Thyroid gland (tissue), 4 donors: ENCODE results near the gene SMARCA4. TPM values are rescaled to one million over a fixed set of nuclear protein-coding genes. Genes with fewer than 3 reads are reported as not detected.
A peak's percentile ranks its signal among the peaks of the same experiment; 100 is the strongest.

Experiments
- DNase-seq, 2 donors: peaks; one replicate each; pipeline ENCODE4 v3.0.0-alpha.2; 2019
- H3K27ac ChIP-seq, 3 donors: fragments of 200-600 bp; sonication (generic); 1 replicate in 2 of 3; 2 replicates in 1 of 3; pipeline ENCODE4 v1.5.1; 2016 to 2019; ENCODE audit warnings: mild to moderate bottlenecking in 1 of 3, moderate library complexity in 1 of 3
- H3K27me3 ChIP-seq: fragments of 200-600 bp; sonication (generic); one replicate; pipeline ENCODE4 v1.5.1; 2019
- H3K36me3 ChIP-seq, 2 donors: fragments of 200-600 bp; sonication (generic); one replicate each; pipeline ENCODE4 v1.5.1; 2016 to 2019
- H3K4me1 ChIP-seq, 2 donors: fragments of 200-600 bp; sonication (generic); one replicate each; pipeline ENCODE4 v1.5.1; 2017 to 2019
- H3K4me3 ChIP-seq, 3 donors: fragments of 200-600 bp; sonication (generic); replicated peaks in 1 of 3; 1 replicate in 2 of 3; 2 replicates in 1 of 3; pipeline ENCODE4 v1.5.1; 2016; ENCODE audit warnings: mild to moderate bottlenecking in 1 of 3
- H3K9me3 ChIP-seq: fragments of 200-600 bp; sonication (generic); one replicate; pipeline ENCODE4 v1.5.1; 2017
- POLR2A ChIP-seq, 2 donors: fragments of 450-650 bp; IDR thresholded peaks; one replicate each; pipeline ENCODE4 v1.6.1; 2017; ENCODE audit warnings: antibody characterized with exemption in 2 of 2, mild to moderate bottlenecking in 2 of 2, moderate library complexity in 1 of 2
- WGBS, 2 donors: methylation state at CpG; one replicate each; pipeline ENCODE4 v1.1.5; 2017; 5-methylcytosine and 5-hydroxymethylcytosine counted together
- intact Hi-C: fragments of 100-400 bp; cut with DNase I; formaldehyde crosslinking; loops from one replicate; pipeline ENCODE4 v1.15.1; 2023
- total RNA-seq, 4 donors: library from RNA; depleted of rRNA; stranded (reverse); fragments of >200 nt; gene quantifications; one replicate each; pipeline ENCODE4 v1.2.3, GENCODE V29; 2016
- TF ChIP-seq, protein P1 (sequence below), 6 experiments: fragments of 200-600 bp in 3 of 6; fragments of 450-650 bp in 3 of 6; sonication (generic) in 3 of 6; IDR thresholded peaks; one replicate each; pipeline ENCODE4 v1.5.1; 2016 to 2019; ENCODE audit warnings: antibody characterized with exemption in 6 of 6, mild to moderate bottlenecking in 2 of 6, inconsistent platforms in 1 of 6, moderate library complexity in 1 of 6

SMARCA4 gene
- total RNA-seq, 4 donors from 2014 or later = 49.4 to 108 (median 89.0) TPM

GRCh38 chr19:11050323-11051114, 89.7 kb downstream of the SMARCA4 start:
- intact Hi-C loops = no loop called here
- no peak overlapping the region for H3K4me3 ChIP-seq

GRCh38 chr19:11053817-11054195, 93.0 kb downstream of the SMARCA4 start:
- H3K27me3 ChIP-seq = no peaks in the 10 kb centered on the region
- intact Hi-C loops = no loop called here
- no peak for TF ChIP-seq POLR2A (IDR thresholded peaks at IDR 0.05)
- TF ChIP-seq, protein P1, sequence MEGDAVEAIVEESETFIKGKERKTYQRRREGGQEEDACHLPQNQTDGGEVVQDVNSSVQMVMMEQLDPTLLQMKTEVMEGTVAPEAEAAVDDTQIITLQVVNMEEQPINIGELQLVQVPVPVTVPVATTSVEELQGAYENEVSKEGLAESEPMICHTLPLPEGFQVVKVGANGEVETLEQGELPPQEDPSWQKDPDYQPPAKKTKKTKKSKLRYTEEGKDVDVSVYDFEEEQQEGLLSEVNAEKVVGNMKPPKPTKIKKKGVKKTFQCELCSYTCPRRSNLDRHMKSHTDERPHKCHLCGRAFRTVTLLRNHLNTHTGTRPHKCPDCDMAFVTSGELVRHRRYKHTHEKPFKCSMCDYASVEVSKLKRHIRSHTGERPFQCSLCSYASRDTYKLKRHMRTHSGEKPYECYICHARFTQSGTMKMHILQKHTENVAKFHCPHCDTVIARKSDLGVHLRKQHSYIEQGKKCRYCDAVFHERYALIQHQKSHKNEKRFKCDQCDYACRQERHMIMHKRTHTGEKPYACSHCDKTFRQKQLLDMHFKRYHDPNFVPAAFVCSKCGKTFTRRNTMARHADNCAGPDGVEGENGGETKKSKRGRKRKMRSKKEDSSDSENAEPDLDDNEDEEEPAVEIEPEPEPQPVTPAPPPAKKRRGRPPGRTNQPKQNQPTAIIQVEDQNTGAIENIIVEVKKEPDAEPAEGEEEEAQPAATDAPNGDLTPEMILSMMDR (IDR thresholded peaks at IDR 0.05) = no peak
- H3K9me3 ChIP-seq = no peaks in the 10 kb centered on the region
- H3K4me3 ChIP-seq = no peak overlapping the region
- 86 to 88% methylated on average over 4 of the region's 4 CpGs for WGBS, 2 donors
- no peak for DNase-seq
- peaks cover 12 to 23% of the 10 kb centered on the region in 2 donors for H3K4me1 ChIP-seq
- H3K27ac ChIP-seq = no peak overlapping the region
- H3K36me3 ChIP-seq = peaks cover 0 to 6% of the 10 kb centered on the region in 2 donors

More at GRCh38 chr19:11050323-11051114, 89.7 kb downstream of the SMARCA4 start:
- peak overlapping the region; percentile 17 to 91 (median 88) for H3K27ac ChIP-seq
- peak; percentile 66 to 82 for DNase-seq
- TF ChIP-seq POLR2A (IDR thresholded peaks at IDR 0.05) = no peak
- TF ChIP-seq, protein P1 (IDR thresholded peaks at IDR 0.05) = no peak
- 25 to 54% methylated on average over 3 to 5 of the region's 9 CpGs for WGBS, 2 donors
- H3K36me3 ChIP-seq = peaks cover 0 to 3% of the 10 kb centered on the region in 2 donors
- no peaks in the 10 kb centered on the region for H3K27me3 ChIP-seq
- peaks cover 12 to 28% of the 10 kb centered on the region in 2 donors for H3K4me1 ChIP-seq
- no peaks in the 10 kb centered on the region for H3K9me3 ChIP-seq

DNA sequence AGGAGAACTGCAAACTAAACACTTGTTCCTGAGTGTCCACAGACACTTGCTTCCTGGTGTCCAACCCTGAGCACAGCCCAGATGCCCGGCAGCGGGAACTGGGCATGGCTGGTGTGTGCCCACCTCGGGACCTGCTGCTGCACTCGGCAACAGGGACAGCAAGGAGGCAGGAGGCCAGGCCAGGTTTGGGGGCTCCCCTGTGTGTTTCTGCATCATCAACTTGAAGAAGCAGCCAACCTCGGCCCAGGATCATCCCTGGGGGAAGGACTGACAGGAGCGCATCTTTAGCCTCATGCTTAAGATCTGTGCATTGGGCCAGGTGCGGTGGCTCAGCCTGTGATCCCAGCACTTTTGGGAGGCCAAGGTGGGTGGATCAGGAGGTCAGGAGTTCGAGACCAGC, 93.4 kb downstream of the SMARCA4 start:
- intact Hi-C loops = no loop called here
- 90 to 100% methylated on average over 4 to 5 of the region's 8 CpGs for WGBS, 2 donors

DNA sequence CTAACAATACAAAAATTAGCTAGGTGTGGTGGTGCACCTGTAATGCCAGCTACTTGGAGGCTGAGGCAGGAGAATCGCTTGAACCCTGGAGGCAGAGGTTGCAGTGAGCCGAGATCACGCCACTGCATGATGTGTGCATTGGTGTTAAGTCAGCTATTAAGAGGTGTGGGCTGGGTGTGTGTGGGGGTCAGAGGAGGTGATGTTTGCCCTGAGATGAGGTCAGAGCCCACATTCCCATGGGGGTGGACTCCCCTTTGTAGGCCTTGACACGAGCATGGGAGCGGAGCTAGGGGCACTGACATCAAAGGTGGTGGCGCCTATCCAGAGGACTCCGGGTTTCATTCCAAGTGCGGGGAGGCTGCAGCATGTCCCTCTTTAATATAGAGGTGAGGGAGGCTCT, 93.8 kb downstream of the SMARCA4 start:
- no peak for DNase-seq
- Histone ChIP-seq H3K9me3 (no peaks in the 10 kb centered on the region), H3K4me3 (no peak overlapping the region), H3K36me3 (peaks cover 4 to 8% of the 10 kb centered on the region in 2 donors), H3K4me1 (peaks cover 12 to 21% of the 10 kb centered on the region in 2 donors), H3K27ac (no peak overlapping the region), H3K27me3 (no peaks in the 10 kb centered on the region)
- 79 to 91% methylated on average over 8 of the region's 8 CpGs for WGBS, 2 donors
- intact Hi-C loops = no loop called here
- no peak for TF ChIP-seq POLR2A (IDR thresholded peaks at IDR 0.05)
- TF ChIP-seq, protein P1 (IDR thresholded peaks at IDR 0.05) = no peak

More for the DNA sequence above, 93.4 kb downstream of the SMARCA4 start:
- TF ChIP-seq, protein P1 (IDR thresholded peaks at IDR 0.05) = no peak
- no peak for TF ChIP-seq POLR2A (IDR thresholded peaks at IDR 0.05)
- H3K9me3 ChIP-seq = no peaks in the 10 kb centered on the region
- no peaks in the 10 kb centered on the region for H3K27me3 ChIP-seq
- no peak overlapping the region for H3K27ac ChIP-seq
- peaks cover 0 to 6% of the 10 kb centered on the region in 2 donors for H3K36me3 ChIP-seq
- DNase-seq = no peak
- no peak overlapping the region for H3K4me3 ChIP-seq
- H3K4me1 ChIP-seq = peaks cover 12 to 23% of the 10 kb centered on the region in 2 donors
